Stimulated activated CD8-positive, alpha-beta memory T cell treated with anti-CD3 and anti-CD28 coated beads, Interleukin-7, amount 100 ng/mL, for 24 hours (primary cell): ENCODE results near the gene LONP2.
"Not testable (repeated sequence)": the region's sequence is repeated elsewhere in the genome, so short reads cannot be mapped to it uniquely, and the experiment has no call there.

Source experiments
- DNase-seq: peaks from one replicate; pipeline ENCODE4 v3.0.0-alpha.2; 2020; ENCODE audit warnings: low read depth

The LONP2 gene

DNA sequence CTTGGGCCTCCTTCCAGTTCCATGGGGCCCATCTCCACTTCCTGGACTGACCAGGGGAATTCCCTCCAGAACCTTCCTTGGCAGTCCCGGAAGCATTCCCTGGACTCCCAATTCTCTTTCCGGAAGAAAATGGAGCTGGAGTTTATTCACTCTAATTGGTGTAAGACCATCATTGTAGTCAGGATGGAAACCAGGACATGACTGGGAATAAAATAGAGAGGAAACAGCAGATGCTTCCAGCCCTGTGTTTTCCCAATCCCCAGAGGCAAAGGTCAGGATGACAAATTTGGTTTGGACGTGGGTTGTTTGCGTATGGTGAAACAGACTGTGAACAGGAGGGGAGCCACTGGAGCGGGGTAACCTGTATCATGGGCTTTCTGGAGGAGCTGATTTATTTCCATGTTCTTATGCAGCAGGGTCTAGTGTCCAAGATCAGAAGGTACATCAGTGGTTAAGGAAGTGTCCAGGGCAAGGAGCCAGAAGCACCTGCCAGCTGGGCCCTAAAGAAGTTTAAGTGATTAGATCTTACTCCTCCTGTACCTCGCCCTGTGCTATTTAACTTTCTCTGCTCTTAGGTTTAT, 8.5 kb upstream of the LONP2 start:
- no peak for DNase-seq

GRCh38 chr16:48236286-48236685, 7.8 kb upstream of the LONP2 start:
- no peak for DNase-seq

DNA sequence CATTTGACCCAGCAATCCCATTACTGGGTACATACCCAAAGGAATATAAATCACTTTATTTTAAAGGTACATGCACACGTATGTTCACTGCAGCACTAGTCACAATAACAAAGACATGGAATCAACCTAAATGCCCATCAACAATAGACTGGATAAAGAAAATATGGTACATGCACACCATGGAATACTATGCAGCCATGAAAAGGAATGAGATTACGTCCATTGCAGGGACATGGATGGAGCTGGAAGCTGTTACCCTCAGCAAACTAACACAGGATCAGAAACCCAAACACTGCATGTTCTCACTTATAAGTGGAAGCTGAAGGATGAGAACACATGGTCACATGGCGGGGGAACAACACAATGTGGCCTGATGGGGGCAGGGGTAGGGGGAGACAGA, 4.0 kb upstream of the LONP2 start:
- not testable (repeated sequence) for DNase-seq

- no peak for DNase-seq
Observed at GRCh38 chr16:48244863-48245195, 729 bp downstream of the LONP2 start.

DNA sequence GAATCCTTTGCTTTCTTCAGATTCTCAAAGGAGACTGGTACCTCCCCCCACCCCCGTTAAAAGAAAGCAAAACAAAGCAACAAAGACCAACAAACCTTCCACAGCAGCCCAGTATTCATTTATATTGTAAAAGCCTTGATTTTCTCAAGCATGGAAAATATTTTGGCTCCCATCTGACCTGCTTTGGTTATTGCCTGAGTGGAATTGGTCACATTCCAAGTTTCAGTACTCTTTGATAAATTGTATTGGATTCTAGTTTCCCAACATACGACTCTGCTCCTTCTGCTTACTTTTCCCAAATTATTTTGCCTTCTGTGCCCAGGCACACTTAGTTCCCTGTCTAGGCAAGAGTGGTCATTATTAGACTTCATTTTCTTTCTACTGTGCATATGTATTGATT, 2.0 kb downstream of the LONP2 start:
- no peak for DNase-seq

GRCh38 chr16:48247311-48247710, 3.2 kb downstream of the LONP2 start, which contains the start of gene ABCC11:
Gene ABCC11, minus strand, starts transcription at chr16:48247539. Its CDS starts 15,618 bp downstream, at chr16:48231921.
- no peak for DNase-seq

- DNase-seq: no peak
Observed at GRCh38 chr16:48250520-48251278, 6.6 kb downstream of the LONP2 start.

DNA sequence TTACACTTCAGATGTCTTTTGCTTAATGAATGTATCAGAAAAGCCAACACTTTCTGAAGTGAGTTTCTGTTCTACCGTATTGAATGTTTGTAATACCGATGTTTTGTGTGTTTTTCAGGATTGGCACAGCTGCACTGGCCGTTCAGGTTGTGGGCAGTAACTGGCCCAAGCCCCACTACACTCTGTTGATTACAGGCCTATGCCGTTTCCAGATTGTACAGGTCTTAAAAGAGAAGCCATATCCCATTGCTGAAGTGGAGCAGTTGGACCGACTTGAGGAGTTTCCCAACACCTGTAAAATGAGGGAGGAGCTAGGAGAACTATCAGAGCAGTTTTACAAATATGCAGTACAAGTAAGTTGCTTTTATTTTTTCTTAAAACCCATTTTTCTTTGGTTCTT, 7.9 kb downstream of the LONP2 start:
- DNase-seq: no peak

DNA sequence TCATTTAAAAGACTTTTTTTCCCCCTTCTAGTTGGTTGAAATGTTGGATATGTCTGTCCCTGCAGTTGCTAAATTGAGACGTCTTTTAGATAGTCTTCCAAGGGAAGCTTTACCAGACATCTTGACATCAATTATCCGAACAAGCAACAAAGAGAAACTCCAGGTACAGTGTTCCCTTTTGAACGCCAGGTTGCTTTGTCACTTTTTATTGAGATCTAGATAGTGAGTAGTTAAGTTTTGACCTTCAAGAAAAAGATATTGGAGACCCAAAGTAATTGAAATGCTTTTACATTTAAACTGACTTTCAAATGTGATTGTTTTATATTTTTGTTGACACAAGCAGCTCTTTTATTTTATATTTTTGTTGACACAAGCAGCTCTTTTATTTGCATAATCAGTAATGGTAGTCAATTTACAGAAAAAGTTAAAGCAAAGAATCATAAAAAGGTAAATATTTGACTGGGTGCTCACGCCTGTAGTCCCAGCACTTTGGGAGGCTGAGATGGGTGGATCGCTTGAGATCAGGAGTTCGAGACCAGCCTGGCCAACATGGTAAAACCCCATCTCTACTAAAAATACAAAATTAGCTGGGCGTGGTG, 12.6 kb downstream of the LONP2 start:
- no peak for DNase-seq

GRCh38 chr16:48261569-48261968, 17.5 kb downstream of the LONP2 start:
- DNase-seq: no peak

- no peak for DNase-seq
Observed at GRCh38 chr16:48262631-48263030, 18.5 kb downstream of the LONP2 start.

DNA sequence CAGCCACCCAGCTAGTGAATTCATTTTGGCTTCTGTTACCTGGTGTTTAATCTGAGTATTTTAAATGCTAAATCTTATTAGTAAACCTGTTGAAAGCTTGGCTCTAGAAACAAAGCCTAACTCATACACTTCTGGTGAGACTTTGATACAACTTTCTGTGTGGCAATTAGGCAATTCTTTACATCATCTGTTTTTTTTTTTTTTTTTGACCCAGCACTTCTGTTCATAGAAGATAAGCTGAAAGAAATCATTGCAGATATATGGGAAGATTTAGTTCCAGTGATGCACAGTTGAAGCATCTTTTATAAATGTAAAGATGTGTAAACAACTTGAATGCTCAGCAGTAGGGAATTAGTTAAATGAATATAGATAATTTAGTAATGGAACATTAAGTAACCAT, 24.9 kb downstream of the LONP2 start:
- no peak for DNase-seq

DNA sequence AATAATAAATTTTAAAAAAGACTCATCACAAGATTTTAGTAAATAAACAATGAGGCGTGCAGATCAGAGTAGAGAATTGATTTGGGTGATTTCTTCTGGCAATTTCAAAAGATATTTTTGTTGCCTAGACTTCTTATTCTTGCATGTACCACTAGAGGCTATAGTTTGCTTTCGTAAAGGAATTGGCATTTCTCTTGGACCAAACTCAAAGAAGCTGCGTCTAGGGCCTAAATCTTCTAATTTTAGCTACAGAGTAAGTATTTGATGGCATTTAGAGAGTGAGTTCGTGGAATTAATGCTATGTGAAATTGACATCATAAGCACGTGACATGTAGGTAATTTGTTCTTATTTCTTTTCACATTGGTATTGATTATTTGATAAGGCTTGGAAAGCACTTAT, 27.6 kb downstream of the LONP2 start:
- DNase-seq: no peak

DNA sequence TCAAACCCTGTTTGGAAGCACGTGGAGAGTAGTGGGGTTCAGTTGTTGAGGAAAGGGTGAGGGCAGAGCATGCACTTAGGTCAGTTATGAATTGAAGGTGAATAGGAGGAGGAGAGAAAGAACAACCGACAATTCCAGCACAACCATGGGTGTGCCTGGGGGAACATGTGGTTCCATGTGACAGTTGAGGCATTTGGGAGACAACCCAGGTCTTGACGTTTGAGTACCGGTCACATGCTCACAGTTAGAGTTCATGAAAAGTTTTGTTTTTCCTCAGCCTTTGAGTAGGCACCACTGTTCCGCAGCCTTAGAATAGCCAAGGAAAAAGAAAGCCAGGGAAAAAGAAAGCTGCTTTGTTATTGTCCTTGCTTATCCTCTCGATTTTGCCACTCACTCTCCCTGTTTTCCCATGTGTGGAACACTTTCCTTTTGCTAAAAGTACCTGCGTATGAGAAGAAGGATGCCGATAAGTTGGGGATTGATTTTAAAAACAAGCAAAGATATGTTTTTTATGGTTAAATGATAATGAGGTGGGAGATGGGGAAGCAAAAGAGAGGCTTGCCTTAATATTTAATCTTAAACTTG, 28.8 kb downstream of the LONP2 start:
- DNase-seq: no peak

DNA sequence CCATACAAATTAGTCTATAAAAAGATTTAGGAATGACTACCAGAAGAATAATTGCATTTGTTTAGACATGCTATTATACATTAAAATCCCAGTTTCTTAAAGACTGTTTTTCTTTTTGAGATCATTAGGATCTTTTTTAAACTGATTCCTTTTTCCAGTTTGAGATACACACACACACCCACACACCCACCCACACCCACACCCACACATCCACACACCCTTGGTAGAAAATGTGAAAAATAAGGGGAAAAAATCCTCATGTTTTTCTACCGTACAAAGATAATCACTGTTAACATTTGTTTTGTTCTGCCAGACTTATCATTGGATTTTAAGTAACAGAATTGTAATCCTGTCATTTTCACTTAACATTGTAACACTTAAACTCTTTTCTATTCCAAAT, 30.4 kb downstream of the LONP2 start:
- DNase-seq: no peak

DNA sequence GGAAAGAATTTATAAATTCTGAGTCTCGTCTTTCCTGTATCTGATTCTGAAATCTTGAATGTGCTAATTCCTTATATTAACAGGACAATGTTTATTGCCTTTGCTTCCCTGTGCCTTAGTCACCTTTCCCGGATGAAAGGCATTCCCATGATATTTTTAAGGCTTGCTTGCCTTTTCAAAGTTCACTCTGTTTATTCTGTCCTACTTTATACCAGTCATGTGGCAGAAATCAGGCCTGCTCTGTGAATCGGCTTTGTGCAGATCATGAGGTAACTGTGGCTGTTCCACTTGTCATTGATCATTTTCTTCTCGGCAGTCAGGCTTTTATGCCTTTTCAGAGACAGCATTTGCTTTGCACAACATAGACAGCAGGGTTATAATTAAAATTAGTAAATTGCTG, 32.0 kb downstream of the LONP2 start:
- no peak for DNase-seq

GRCh38 chr16:48277158-48277557, 33.1 kb downstream of the LONP2 start:
- no peak for DNase-seq

- DNase-seq: no peak
Observed at GRCh38 chr16:48279199-48279598, 35.1 kb downstream of the LONP2 start.

DNA sequence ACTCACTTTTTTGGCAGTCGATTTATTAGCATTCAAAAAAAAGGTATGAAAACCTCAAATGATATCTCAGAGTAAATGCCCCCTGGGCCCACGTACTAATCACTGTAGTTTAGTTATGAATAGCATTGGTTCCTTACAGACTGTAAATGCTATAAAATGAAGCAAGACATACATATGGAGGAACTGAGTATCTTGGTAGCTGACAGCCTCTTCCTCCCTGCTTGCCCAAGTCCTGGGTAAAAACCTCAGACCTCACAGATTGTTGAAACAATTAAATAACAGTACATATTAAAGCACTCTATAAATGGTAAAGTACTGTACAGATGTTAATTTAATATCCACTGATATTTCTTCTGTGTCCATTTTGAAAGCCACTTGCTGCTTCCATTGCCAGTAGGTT, 36.4 kb downstream of the LONP2 start:
- DNase-seq: no peak

- DNase-seq: no peak
Observed at GRCh38 chr16:48282636-48283263, 38.6 kb downstream of the LONP2 start.

- DNase-seq: no peak
Observed at GRCh38 chr16:48284772-48285409, 40.8 kb downstream of the LONP2 start.

DNA sequence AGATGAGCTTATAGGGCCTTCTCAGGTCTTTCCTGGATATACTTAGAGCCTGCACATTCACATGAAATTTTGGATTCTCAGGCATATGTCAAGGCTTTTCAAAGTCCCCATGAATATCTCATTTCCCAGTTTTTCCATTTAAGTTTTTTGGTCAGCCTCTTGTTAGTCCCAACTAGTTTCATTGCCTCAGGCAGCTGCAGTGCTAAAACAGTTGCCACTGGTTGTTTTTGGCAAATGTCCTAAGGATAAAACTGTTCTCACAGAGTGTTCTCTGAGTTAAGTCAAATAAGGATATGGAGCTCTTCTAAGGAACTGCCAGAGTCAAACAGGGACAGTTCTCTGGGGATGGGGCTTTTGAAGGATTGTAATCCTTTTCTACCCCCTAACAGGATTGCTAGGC, 43.1 kb downstream of the LONP2 start:
- DNase-seq: no peak
